Testis (tissue), 2 donors: ENCODE results near the gene PBX1.

ENCODE experiments used
- CTCF ChIP-seq, 3 experiments: fragments of 450-650 bp in 2 of 3; fragments of 200-600 bp in 1 of 3; sonication (generic) in 1 of 3; IDR thresholded peaks; one replicate each; pipeline ENCODE4 v1.5.1; 2016 to 2019; ENCODE audit warnings: antibody characterized with exemption in 3 of 3, mild to moderate bottlenecking in 2 of 3, moderate library complexity in 1 of 3
- POLR2A ChIP-seq: fragments of 450-650 bp; IDR thresholded peaks from one replicate; pipeline ENCODE4 v1.6.1; 2017; ENCODE audit warnings: antibody characterized with exemption, mild to moderate bottlenecking, moderate library complexity

GRCh38 chr1:164706606-164706987, 147.6 kb downstream of the PBX1 start:
- TF ChIP-seq POLR2A: no peak
- TF ChIP-seq CTCF (IDR thresholded peaks at IDR 0.05): no peak
